Measurements from ENCODE around the gene PDE2A. TPM values are rescaled to one million over a fixed set of nuclear protein-coding genes. Genes with fewer than 3 reads are reported as not detected.
A peak's percentile ranks its signal among the peaks of the same experiment; 100 is the strongest.

The PDE2A gene
- total and polyA plus RNA-seq, 8 donors = 8.4 to 13.8 (median 11.2) TPM

DNA sequence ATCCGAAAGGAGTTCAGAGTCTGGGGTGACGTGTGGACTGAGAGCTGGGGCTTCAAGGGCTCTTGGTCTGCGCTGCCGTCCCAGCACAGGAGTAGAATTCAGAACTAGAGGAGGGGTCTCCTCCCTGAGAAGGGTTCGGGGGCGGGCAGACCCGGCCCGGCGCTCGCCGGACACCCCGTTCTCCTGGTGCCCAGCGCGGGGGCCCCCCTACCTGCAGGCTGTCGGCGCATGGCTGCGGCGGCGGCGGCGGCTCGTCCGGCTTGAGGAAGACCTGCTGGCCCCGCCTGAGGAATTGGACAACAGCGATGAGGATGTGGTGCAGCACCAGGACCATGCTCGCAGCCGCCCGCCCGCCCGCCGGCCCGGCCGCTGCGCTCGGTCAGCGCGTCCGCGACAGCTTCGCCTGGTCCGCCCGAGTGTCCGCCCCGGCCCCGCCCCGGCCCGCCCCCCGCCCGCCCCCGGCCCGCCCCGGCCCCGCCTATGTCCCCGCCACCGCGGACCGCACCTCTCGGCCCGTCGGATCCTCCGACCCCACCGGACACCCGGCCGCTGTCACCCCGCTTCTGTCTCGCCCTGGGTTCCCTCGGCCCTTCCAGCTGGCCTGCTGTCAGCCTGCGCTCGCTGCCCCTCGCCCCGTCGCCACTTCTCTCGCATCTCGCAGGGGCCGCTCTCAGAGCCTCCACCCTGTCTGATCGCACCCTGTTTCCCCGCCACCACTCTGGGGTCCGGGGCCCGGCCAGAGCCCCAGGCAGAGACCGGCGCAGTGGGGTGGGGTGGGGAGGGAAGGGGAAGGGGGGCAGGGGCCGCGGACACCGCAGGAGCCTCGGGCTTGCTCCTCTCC lies 32.0 kb downstream of the PDE2A start:
- peak; percentile 80 for ATAC-seq
- peak in 1 of 4 donors; percentile 85 for DNase-seq
- Histone ChIP-seq H3K9me3 (no peaks in the 10 kb centered on the region), H3K4me3 (peak overlapping the region; percentile 33 to 42), H3K27ac (no peak overlapping the region), H3K27me3 (peaks cover 11 to 68% of the 10 kb centered on the region in 2 donors), H3K4me1 (peaks cover 7 to 21% of the 10 kb centered on the region in 2 donors), H3K36me3 (no peaks in the 10 kb centered on the region)
- TF ChIP-seq, protein P1, sequence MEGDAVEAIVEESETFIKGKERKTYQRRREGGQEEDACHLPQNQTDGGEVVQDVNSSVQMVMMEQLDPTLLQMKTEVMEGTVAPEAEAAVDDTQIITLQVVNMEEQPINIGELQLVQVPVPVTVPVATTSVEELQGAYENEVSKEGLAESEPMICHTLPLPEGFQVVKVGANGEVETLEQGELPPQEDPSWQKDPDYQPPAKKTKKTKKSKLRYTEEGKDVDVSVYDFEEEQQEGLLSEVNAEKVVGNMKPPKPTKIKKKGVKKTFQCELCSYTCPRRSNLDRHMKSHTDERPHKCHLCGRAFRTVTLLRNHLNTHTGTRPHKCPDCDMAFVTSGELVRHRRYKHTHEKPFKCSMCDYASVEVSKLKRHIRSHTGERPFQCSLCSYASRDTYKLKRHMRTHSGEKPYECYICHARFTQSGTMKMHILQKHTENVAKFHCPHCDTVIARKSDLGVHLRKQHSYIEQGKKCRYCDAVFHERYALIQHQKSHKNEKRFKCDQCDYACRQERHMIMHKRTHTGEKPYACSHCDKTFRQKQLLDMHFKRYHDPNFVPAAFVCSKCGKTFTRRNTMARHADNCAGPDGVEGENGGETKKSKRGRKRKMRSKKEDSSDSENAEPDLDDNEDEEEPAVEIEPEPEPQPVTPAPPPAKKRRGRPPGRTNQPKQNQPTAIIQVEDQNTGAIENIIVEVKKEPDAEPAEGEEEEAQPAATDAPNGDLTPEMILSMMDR (IDR thresholded peaks at IDR 0.05) = no peak
- intact Hi-C loops (cut with DNase I) = loop anchor here in 1 of 2 donors (5.0 to 10.0 kb wide), 2 partner anchors 55 to 167 kb away; no protein-coding TSS in a partner anchor

DNA sequence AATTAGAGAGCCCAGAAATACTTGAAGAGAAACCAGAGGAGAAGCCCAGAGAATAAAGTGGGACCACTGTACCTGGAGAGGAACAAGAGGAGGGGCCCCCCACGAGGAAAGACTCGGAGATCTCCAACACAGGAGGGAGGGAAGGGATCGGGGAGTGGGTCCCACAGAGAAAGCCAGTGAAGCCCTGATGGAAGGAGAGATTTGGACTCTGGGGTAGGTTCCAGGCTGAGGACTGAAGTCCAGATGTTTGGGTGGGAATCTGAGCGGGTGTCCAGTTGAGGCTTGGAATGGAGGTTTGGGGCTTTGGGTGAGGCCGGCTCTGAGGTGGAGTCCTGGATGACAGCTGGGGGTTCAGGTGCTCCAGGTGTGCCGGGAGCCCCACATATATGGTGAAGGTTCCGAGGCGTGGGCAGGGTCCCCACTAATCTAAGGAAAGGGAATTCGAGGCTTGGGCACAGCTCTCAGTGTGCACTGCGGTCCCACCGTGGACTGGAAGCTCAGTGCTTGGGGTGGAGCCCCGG lies 32.6 kb downstream of the PDE2A start:
- Histone ChIP-seq H3K4me3 (peak overlapping the region; percentile 24 to 42), H3K36me3 (no peaks in the 10 kb centered on the region), H3K27ac (no peak overlapping the region), H3K4me1 (peaks cover 7 to 21% of the 10 kb centered on the region in 2 donors), H3K27me3 (peaks cover 11 to 74% of the 10 kb centered on the region in 2 donors), H3K9me3 (no peaks in the 10 kb centered on the region)
- intact Hi-C loops (cut with DNase I) = loop anchor here in 1 of 2 donors (5.0 to 10.0 kb wide), 2 partner anchors 54 to 167 kb away; no protein-coding TSS in a partner anchor
- TF ChIP-seq, protein P1 (IDR thresholded peaks at IDR 0.05) = no peak
- ATAC-seq (no peak), DNase-seq (no peak)

DNA sequence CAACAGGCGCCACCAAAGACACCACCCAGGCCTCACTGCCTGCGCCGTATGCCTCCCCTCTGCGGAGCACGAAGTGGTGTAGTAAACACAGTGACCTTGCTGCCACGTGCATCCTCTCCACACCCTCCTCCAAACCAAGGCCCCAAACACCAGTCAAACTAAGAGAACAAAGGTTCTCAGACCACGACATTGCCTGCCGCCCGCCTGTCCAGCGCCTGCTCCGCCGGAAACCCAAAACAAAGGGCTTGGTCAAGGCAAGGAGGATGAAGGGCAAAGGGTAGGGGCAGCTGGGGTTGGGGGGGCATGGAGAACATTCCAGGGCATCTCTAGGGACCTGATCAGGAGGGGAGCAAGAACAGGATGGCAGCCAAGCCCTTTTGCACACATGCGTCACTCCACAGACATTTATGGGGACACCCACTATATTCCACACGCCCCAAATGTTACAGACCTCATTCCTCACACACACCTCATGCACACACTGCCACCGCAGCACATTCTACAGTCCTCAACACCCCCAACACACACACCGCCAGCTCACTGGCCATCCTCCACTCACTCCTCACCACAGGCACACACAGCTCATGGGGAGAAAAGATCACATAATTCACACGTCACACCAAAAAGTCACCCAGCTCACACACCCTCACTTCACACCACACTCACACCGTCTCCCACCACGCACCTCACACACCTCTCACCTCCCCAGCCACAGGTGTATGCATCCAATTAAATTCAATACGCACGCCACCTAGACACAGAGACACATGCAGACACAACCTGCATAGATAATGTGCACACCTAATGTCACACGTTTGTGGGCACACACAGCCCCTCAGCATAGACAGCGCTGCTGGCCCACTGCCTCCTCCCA lies 34.5 kb downstream of the PDE2A start:
- peaks cover 7 to 21% of the 10 kb centered on the region in 2 donors for H3K4me1 ChIP-seq
- no peaks in the 10 kb centered on the region for H3K36me3 ChIP-seq
- TF ChIP-seq, protein P1 (IDR thresholded peaks at IDR 0.05) = no peak
- no peaks in the 10 kb centered on the region for H3K9me3 ChIP-seq
- H3K4me3 ChIP-seq = no peak overlapping the region
- H3K27me3 ChIP-seq = peaks cover 11 to 93% of the 10 kb centered on the region in 2 donors
- no peak for ATAC-seq
- no peak overlapping the region for H3K27ac ChIP-seq
- intact Hi-C loops (cut with DNase I) = loop anchor here in 1 of 2 donors (5.0 to 10.0 kb wide), 2 partner anchors 52 to 165 kb away; no protein-coding TSS in a partner anchor
- no peak for DNase-seq

DNA sequence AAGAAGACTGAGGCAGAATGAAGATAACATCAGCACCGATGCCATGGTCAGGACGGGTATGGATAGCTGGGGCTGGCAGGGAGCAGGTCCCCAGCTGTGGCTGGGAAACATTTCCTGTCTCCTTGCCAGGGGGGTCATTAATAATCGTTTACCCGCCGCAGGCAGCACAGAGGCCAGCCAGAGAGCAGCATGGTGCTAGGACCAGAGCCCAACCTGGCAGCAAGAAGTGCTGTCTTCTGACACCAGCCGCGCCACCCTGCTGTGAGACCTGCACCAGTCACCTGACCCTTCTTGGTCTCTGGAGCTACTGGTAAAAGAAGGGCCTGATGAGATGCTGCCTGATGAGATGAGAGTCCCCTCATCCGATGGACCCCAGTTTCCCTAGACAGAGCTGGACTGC lies 36.3 kb downstream of the PDE2A start:
- H3K4me3 ChIP-seq = no peak overlapping the region
- TF ChIP-seq, protein P1 (IDR thresholded peaks at IDR 0.05) = no peak
- no peak overlapping the region for H3K27ac ChIP-seq
- H3K4me1 ChIP-seq = peaks cover 5 to 12% of the 10 kb centered on the region in 2 donors
- DNase-seq (no peak), ATAC-seq (no peak)
- intact Hi-C loops (cut with DNase I) = no loop called here
- H3K27me3 ChIP-seq = peaks cover 11 to 93% of the 10 kb centered on the region in 2 donors
- H3K36me3 ChIP-seq = no peaks in the 10 kb centered on the region
- H3K9me3 ChIP-seq = no peaks in the 10 kb centered on the region

Data from left lung (tissue), 10 donors.